OCI-LY3 (cell line): Measurements from ENCODE around the gene TLE4.

Experiments
- H2AFZ ChIP-seq: fragments of 200-600, 300-600 bp; shearing (Covaris generic); 2 replicates; pipeline ENCODE4 v1.6.0; 2014; ENCODE audit warnings: antibody characterized with exemption, low read depth, low read length
- H3K27ac ChIP-seq: fragments of 200-600, 300-600 bp; sonication (generic); 2 replicates; pipeline ENCODE4 v1.5.1; 2014; ENCODE audit warnings: mild to moderate bottlenecking, low read length, moderate library complexity, mixed read lengths
- H3K27me3 ChIP-seq: fragments of 200-600, 300-600 bp; sonication (generic); 2 replicates; pipeline ENCODE4 v1.6.1; 2014; ENCODE audit warnings: low read depth, low read length, mixed read lengths
- H3K36me3 ChIP-seq: fragments of 200-600, 300-600 bp; sonication (generic); replicated peaks from 2 replicates; pipeline ENCODE3; 2014; ENCODE audit warnings: low read depth, low read length, mixed read lengths
- H3K4me1 ChIP-seq: fragments of 300-600, 200-600 bp; sonication (generic); 2 replicates; pipeline ENCODE4 v1.6.1; 2014; ENCODE audit warnings: low read length, mixed read lengths
- H3K4me2 ChIP-seq: fragments of 200-600, 300-600 bp; sonication (generic); 2 replicates; pipeline ENCODE4 v1.6.1; 2014; ENCODE audit warnings: low read length, mixed read lengths
- H3K4me3 ChIP-seq: fragments of 300-600, 200-600 bp; sonication (generic); 2 replicates; pipeline ENCODE4 v1.5.1; 2014; ENCODE audit warnings: antibody characterized with exemption, mild to moderate bottlenecking, low read length, moderate library complexity
- H3K79me2 ChIP-seq: fragments of 300-600, 200-600 bp; shearing (Covaris generic); 2 replicates; pipeline ENCODE4 v1.6.1; 2014; ENCODE audit warnings: mild to moderate bottlenecking, low read length, mixed read lengths
- H3K9ac ChIP-seq: fragments of 300-600, 200-600 bp; shearing (Covaris generic); 2 replicates; pipeline ENCODE4 v1.6.0; 2014; ENCODE audit warnings: mild to moderate bottlenecking, low read length, moderate library complexity
- H3K9me3 ChIP-seq: fragments of 200-600, 300-600 bp; shearing (Covaris generic); 2 replicates; pipeline ENCODE4 v1.6.1; 2014; ENCODE audit warnings: low read length, mixed read lengths; ENCODE audit not compliant: insufficient read depth
- H4K20me1 ChIP-seq: fragments of 200-600, 300-600 bp; sonication (generic); 2 replicates; pipeline ENCODE4 v1.6.1; 2016; ENCODE audit warnings: low read length, mixed read lengths; ENCODE audit not compliant: insufficient read depth
- EZH2phosphoT487 ChIP-seq: fragments of 200-600 bp; shearing (Covaris generic); IDR thresholded peaks from 2 replicates; pipeline ENCODE4 v1.6.1; 2018; ENCODE audit warnings: antibody characterized with exemption, mixed run types, low read depth
- TF ChIP-seq, protein P1 (sequence below): fragments of 200-600, 300-600 bp; sonication (generic); IDR thresholded peaks from 2 replicates; pipeline ENCODE4 v1.5.1; 2014; ENCODE audit warnings: antibody characterized with exemption, low read length, low read depth

TLE4 gene

DNA sequence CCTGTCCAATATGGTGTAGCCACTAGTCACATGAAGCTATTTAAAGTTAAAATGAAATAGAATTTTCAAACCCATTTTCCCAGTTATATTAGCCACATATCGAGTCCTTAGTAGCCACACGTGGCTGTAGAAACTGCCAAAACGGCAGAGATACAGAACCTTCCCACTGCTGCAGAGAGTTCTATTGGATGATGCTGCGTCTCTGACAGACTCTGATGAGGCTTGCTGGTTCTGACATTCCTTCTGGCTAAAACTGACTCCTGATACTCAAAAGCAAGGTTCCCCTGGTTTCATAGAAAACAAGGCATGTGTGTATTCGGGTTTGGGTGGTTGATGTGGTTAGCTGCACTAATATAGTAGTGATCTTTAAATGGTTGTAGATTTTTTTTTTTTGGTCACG, 91.5 kb downstream of the TLE4 start:
- no peak overlapping the region for H3K27ac ChIP-seq
- H3K9ac ChIP-seq, result no peak overlapping the region

DNA sequence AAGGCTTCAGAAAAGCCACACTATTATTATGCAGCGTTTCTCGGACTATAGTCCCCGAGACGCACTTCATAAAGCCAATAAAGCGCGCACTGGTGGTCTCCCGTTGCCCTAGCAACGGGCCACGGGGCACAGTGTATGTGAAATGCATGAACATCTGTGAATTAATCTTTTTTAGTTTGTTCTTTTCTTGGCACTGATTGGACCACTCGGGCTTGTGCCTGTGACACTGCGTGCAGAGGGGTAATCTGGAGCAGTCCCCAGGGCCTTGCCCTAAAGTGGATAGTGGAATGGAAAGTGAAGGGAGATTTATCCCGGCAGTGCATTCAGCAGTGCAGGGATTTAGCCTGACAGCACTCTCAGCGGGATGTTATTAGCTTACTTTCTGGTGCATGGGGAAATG, 92.1 kb downstream of the TLE4 start:
- Histone ChIP-seq H3K27me3 (no peaks in the 10 kb centered on the region), H3K27ac (no peak overlapping the region), H3K9ac (no peak overlapping the region), H4K20me1 (no peaks in the 10 kb centered on the region), H3K36me3 (no peaks in the 10 kb centered on the region), H3K4me2 (no peak overlapping the region), H3K4me3 (no peak overlapping the region), H3K4me1 (peaks cover 7% of the 10 kb centered on the region; the same call in 1 of the 2 replicates), H3K9me3 (no peaks in the 10 kb centered on the region), H3K79me2 (no peaks in the 10 kb centered on the region), H2AFZ (no peak overlapping the region)
- TF ChIP-seq, protein P1, sequence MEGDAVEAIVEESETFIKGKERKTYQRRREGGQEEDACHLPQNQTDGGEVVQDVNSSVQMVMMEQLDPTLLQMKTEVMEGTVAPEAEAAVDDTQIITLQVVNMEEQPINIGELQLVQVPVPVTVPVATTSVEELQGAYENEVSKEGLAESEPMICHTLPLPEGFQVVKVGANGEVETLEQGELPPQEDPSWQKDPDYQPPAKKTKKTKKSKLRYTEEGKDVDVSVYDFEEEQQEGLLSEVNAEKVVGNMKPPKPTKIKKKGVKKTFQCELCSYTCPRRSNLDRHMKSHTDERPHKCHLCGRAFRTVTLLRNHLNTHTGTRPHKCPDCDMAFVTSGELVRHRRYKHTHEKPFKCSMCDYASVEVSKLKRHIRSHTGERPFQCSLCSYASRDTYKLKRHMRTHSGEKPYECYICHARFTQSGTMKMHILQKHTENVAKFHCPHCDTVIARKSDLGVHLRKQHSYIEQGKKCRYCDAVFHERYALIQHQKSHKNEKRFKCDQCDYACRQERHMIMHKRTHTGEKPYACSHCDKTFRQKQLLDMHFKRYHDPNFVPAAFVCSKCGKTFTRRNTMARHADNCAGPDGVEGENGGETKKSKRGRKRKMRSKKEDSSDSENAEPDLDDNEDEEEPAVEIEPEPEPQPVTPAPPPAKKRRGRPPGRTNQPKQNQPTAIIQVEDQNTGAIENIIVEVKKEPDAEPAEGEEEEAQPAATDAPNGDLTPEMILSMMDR, result no peak
- no peak for TF ChIP-seq EZH2phosphoT487

More for the DNA sequence above, 91.5 kb downstream of the TLE4 start:
- TF ChIP-seq, protein P1, result no peak
- TF ChIP-seq EZH2phosphoT487, result no peak
- no peaks in the 10 kb centered on the region for H3K9me3 ChIP-seq
- no peak overlapping the region for H3K4me3 ChIP-seq
- H3K4me1 ChIP-seq, result peaks cover 7% of the 10 kb centered on the region; the same call in 1 of the 2 replicates
- H3K36me3 ChIP-seq, result no peaks in the 10 kb centered on the region
- no peaks in the 10 kb centered on the region for H4K20me1 ChIP-seq
- H3K79me2 ChIP-seq, result no peaks in the 10 kb centered on the region
- H2AFZ ChIP-seq, result no peak overlapping the region
- H3K27me3 ChIP-seq, result no peaks in the 10 kb centered on the region
- no peak overlapping the region for H3K4me2 ChIP-seq

DNA sequence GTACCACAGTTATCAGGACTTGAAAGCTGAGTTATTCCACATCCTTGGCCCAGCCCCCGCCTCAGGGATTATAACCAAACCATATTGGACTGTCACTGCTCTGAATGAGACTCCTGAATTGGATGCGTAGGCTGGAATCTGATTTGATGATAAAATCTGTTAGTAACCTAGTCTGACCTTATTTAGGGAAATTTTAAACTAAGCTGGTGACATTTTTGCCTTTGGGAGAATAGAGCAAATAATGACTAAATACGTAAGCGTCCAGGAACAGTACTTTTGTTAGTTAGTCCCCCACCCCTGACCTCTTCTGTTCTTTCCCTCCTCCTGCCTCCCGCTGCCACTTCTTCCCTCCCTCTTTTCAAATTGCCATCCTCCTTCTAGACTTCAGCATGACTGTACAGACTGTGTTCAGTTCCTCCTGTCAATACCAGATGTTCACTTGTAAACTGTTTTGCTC, 92.6 kb downstream of the TLE4 start:
- H4K20me1 ChIP-seq, result no peaks in the 10 kb centered on the region
- TF ChIP-seq, protein P1, result no peak
- TF ChIP-seq EZH2phosphoT487, result no peak
- H2AFZ ChIP-seq, result no peak overlapping the region
- H3K36me3 ChIP-seq, result no peaks in the 10 kb centered on the region
- H3K27me3 ChIP-seq, result no peaks in the 10 kb centered on the region
- H3K4me1 ChIP-seq, result peaks cover 7% of the 10 kb centered on the region; the same call in 1 of the 2 replicates
- H3K9me3 ChIP-seq, result no peaks in the 10 kb centered on the region
- H3K4me2 ChIP-seq, result no peak overlapping the region
- no peak overlapping the region for H3K9ac ChIP-seq
- H3K79me2 ChIP-seq, result no peaks in the 10 kb centered on the region
- H3K4me3 ChIP-seq, result no peak overlapping the region
- no peak overlapping the region for H3K27ac ChIP-seq

DNA sequence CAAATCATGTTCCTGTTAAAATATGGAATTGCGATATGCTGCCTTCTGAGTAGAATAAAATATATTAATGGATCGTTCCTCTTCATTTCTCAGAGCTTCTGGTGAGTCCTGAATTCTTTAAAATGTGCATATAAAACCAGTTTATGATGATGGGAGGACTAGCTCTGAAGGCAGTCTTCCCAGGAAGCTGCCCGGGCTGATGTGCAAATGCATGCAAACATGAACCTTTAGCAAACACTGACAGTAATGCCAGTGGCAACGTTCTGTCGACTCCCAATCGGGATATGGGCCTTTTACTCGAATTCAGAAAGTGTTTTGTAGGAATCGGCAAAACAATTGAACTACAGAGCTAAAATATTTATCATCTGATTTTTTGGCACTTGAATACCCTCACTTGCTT, 93.6 kb downstream of the TLE4 start:
- Histone ChIP-seq H3K27ac (no peak overlapping the region), H3K9ac (no peak overlapping the region), H3K4me3 (no peak overlapping the region), H3K4me2 (no peak overlapping the region), H3K4me1 (peaks cover 7% of the 10 kb centered on the region; the same call in 1 of the 2 replicates), H3K79me2 (no peaks in the 10 kb centered on the region), H4K20me1 (no peaks in the 10 kb centered on the region), H2AFZ (no peak overlapping the region), H3K9me3 (no peaks in the 10 kb centered on the region), H3K27me3 (no peaks in the 10 kb centered on the region), H3K36me3 (no peaks in the 10 kb centered on the region)
- no peak for TF ChIP-seq EZH2phosphoT487
- TF ChIP-seq, protein P1, result no peak
